GM12865 (cell line): ENCODE measurements around the gene KCNQ5.

Experiments
- DNase-seq: peaks from one replicate; pipeline ENCODE4 v3.0.0; 2010; ENCODE audit warnings: low read depth
- H3K4me3 ChIP-seq: 2 replicates; pipeline ENCODE4 v1.5.1; 2011; ENCODE audit warnings: mild to moderate bottlenecking, low read depth, low read length, control low read depth
- CTCF ChIP-seq: IDR thresholded peaks from 2 replicates; pipeline ENCODE4 v1.5.1; 2011; ENCODE audit warnings: low read length, control low read depth, low read depth, inconsistent platforms; ENCODE audit not compliant: insufficient read depth; ENCODE audit errors: missing control alignments

The KCNQ5 gene

GRCh38 chr6:72649032-72649984 is 27.4 kb downstream of the KCNQ5 start:
- no peak for TF ChIP-seq CTCF
- peak overlapping the region; percentile 41 for H3K4me3 ChIP-seq
- DNase-seq: peak; percentile 78

- H3K4me3 ChIP-seq: peak overlapping the region; percentile 15; the same call in 1 of the 2 replicates
- no peak for TF ChIP-seq CTCF
- DNase-seq: no peak
These were observed 28.3 kb downstream of the KCNQ5 start for GRCh38 chr6:72650081-72650745.

GRCh38 chr6:72651174-72651573 is 29.3 kb downstream of the KCNQ5 start:
- no peak for DNase-seq
- TF ChIP-seq CTCF: no peak
- H3K4me3 ChIP-seq: no peak overlapping the region

GRCh38 chr6:72651967-72652956 is 30.4 kb downstream of the KCNQ5 start:
- no peak overlapping the region for H3K4me3 ChIP-seq
- no peak for TF ChIP-seq CTCF
- no peak for DNase-seq

- no peak for TF ChIP-seq CTCF
- no peak for DNase-seq
- no peak overlapping the region for H3K4me3 ChIP-seq
These were observed 31.2 kb downstream of the KCNQ5 start for GRCh38 chr6:72653026-72653425.

- DNase-seq: peak; percentile 46
- no peak for TF ChIP-seq CTCF
- no peak overlapping the region for H3K4me3 ChIP-seq
These were observed 32.3 kb downstream of the KCNQ5 start for GRCh38 chr6:72654071-72654621.
